Caco-2 (cell line): ENCODE results near the gene FA2H. TPM values are rescaled to one million over a fixed set of nuclear protein-coding genes. Genes with fewer than 3 reads are reported as not detected.

Source experiments
- BruUV-seq: library from RNA; stranded (reverse); fragments of 400-500 nt; replicated peaks from 2 replicates; lab custom pipeline; 2021; lab: Mats Ljungman, UMichigan
- CTCF ChIA-PET: fragments of 300-600 bp; sonication (Branson Sonifier 250); formaldehyde crosslinking; loops from one replicate; lab custom pipeline; 2022; ENCODE audit warnings: antibody characterized with exemption; lab: Charles Lee
- POLR2A ChIA-PET: fragments of 300-600 bp; sonication (Branson Sonifier 250); formaldehyde crosslinking; loops from one replicate; lab custom pipeline; 2022; ENCODE audit warnings: antibody characterized with exemption; lab: Charles Lee
- DNase-seq, 2 experiments: peaks; one replicate each; pipeline versions ENCODE4 v3.0.0 to v3.0.0-alpha.2; 2020 to 2022
- H3K27me3 ChIP-seq: replicated peaks from 2 replicates; pipeline ENCODE4 v1.6.0; 2011; ENCODE audit warnings: low read length; ENCODE audit not compliant: control insufficient read depth, insufficient read depth
- H3K36me3 ChIP-seq: 2 replicates; pipeline ENCODE4 v1.5.1; 2011; ENCODE audit warnings: low read length; ENCODE audit not compliant: control insufficient read depth, insufficient read depth
- H3K4me1 ChIP-seq: fragments of 250-450 bp; sonication (Bioruptor Pico); 2 replicates; pipeline ENCODE4 v1.5.1; 2020; ENCODE audit warnings: mild to moderate bottlenecking
- H3K4me3 ChIP-seq: 2 replicates; pipeline ENCODE4 v1.5.1; 2011; ENCODE audit warnings: low read depth, mild to moderate bottlenecking, control low read depth, low read length
- H3K9me3 ChIP-seq: fragments of 250-450 bp; sonication (Bioruptor Pico); 2 replicates; pipeline ENCODE4 v1.5.1; 2020; ENCODE audit warnings: mild to moderate bottlenecking, moderate library complexity
- H3K27ac Mint-ChIP-seq: one replicate; pipeline ENCODE4 v1.8.0; 2022; ENCODE audit warnings: mixed read lengths; ENCODE audit not compliant: unreplicated experiment
- H3K27me3 Mint-ChIP-seq: one replicate; pipeline ENCODE4 v1.8.0; 2022; ENCODE audit warnings: mixed read lengths; ENCODE audit not compliant: insufficient read depth, unreplicated experiment
- H3K36me3 Mint-ChIP-seq: one replicate; pipeline ENCODE4 v1.8.0; 2022; ENCODE audit warnings: mild to moderate bottlenecking, mixed read lengths; ENCODE audit not compliant: insufficient read depth, unreplicated experiment
- H3K4me1 Mint-ChIP-seq: one replicate; pipeline ENCODE4 v1.8.0; 2022; ENCODE audit warnings: low read depth, mixed read lengths; ENCODE audit not compliant: unreplicated experiment
- H3K4me3 Mint-ChIP-seq: one replicate; pipeline ENCODE4 v1.8.0; 2022; ENCODE audit warnings: mild to moderate bottlenecking, moderate library complexity, mixed read lengths; ENCODE audit not compliant: unreplicated experiment
- H3K9me3 Mint-ChIP-seq: one replicate; pipeline ENCODE4 v1.8.0; 2022; ENCODE audit warnings: mixed read lengths; ENCODE audit not compliant: unreplicated experiment
- CTCF ChIP-seq, 2 experiments: fragments of 200-600 bp in 1 of 2; IDR thresholded peaks; 1 replicate in 1 of 2; 2 replicates in 1 of 2; pipeline versions ENCODE4 v1.5.1 to v1.8.0; 2011 to 2022; ENCODE audit warnings: antibody characterized with exemption in 1 of 2, control low read depth in 1 of 2, inconsistent platforms in 1 of 2, low read depth in 1 of 2, low read length in 1 of 2, mild to moderate bottlenecking in 1 of 2, moderate library complexity in 1 of 2; ENCODE audit not compliant: insufficient read depth in 1 of 2, severe bottlenecking in 1 of 2, unreplicated experiment in 1 of 2
- intact Hi-C: fragments of 100-400 bp; cut with micrococcal nuclease; formaldehyde crosslinking; loops from one replicate; pipeline ENCODE4 v1.10.0; 2022; ENCODE audit not compliant: unreplicated experiment
- total RNA-seq: library from RNA; stranded (reverse); gene quantifications from 2 replicates; pipeline ENCODE4 v1.2.3, GENCODE V29; 2022

FA2H gene
- total RNA-seq, 1 experiment from 2014 or later: 21.3 TPM

GRCh38 chr16:74732707-74733350 is 41.8 kb downstream of the FA2H start:
- Mint-ChIP-seq H3K27ac (no peak overlapping the region), H3K27me3 (no peaks in the 10 kb centered on the region)
- BruUV-seq: no TSS peak

GRCh38 chr16:74731853-74732477 is 42.7 kb downstream of the FA2H start:
- intact Hi-C loops: no loop called here
- H3K4me3 ChIP-seq: no peak overlapping the region
- H3K36me3 Mint-ChIP-seq: no peaks in the 10 kb centered on the region
- no peak overlapping the region for H3K4me3 Mint-ChIP-seq
- no TSS peak for BruUV-seq
- DNase-seq: no peak
- CTCF ChIA-PET: interaction anchor here (0.6 to 0.8 kb wide), 2 partner anchors 43 to 173 kb away, joined by 3 to 5 read pairs; partner anchors contain the start of gene FA2H
- H3K27ac Mint-ChIP-seq: no peak overlapping the region
- TF ChIP-seq CTCF (IDR thresholded peaks at IDR 0.05; ENCODE audit: insufficient read depth in 1 of 2, low read depth in 1 of 2, low read length in 1 of 2, severe bottlenecking in 1 of 2, unreplicated experiment in 1 of 2): no peak
- H3K27me3 ChIP-seq: no peaks in the 10 kb centered on the region
- H3K4me1 ChIP-seq: no peaks in the 10 kb centered on the region
- H3K36me3 ChIP-seq: no peaks in the 10 kb centered on the region; the same call in 1 of the 2 replicates
- POLR2A ChIA-PET: no interaction called here
- H3K4me1 Mint-ChIP-seq: peaks cover 13% of the 10 kb centered on the region
- no peaks in the 10 kb centered on the region for H3K27me3 Mint-ChIP-seq
- peaks cover 7% of the 10 kb centered on the region for H3K9me3 Mint-ChIP-seq
- peaks cover 4% of the 10 kb centered on the region; the same call in 1 of the 2 replicates for H3K9me3 ChIP-seq

More at GRCh38 chr16:74732707-74733350, 41.8 kb downstream of the FA2H start:
- DNase-seq: no peak
- H3K4me3 ChIP-seq: no peak overlapping the region
- intact Hi-C loops: no loop called here
- Mint-ChIP-seq H3K4me3 (no peak overlapping the region), H3K4me1 (peaks cover 13% of the 10 kb centered on the region), H3K36me3 (peaks cover 4% of the 10 kb centered on the region), H3K9me3 (no peaks in the 10 kb centered on the region)
- ChIA-PET POLR2A (no interaction called here), CTCF (interaction anchor here (0.6 kb wide), 1 partner anchor 174 kb away, joined by 3 read pairs; no protein-coding TSS in a partner anchor)
- H3K4me1 ChIP-seq: no peaks in the 10 kb centered on the region
- no peaks in the 10 kb centered on the region; the same call in 1 of the 2 replicates for H3K36me3 ChIP-seq
- TF ChIP-seq CTCF (IDR thresholded peaks at IDR 0.05; ENCODE audit: insufficient read depth in 1 of 2, low read depth in 1 of 2, low read length in 1 of 2, severe bottlenecking in 1 of 2, unreplicated experiment in 1 of 2): no peak
- H3K9me3 ChIP-seq: no peaks in the 10 kb centered on the region
- no peaks in the 10 kb centered on the region for H3K27me3 ChIP-seq

GRCh38 chr16:74729783-74730683 is 44.6 kb downstream of the FA2H start:
- Mint-ChIP-seq H3K4me1 (peaks cover 13% of the 10 kb centered on the region), H3K36me3 (no peaks in the 10 kb centered on the region), H3K9me3 (peaks cover 14% of the 10 kb centered on the region), H3K27me3 (no peaks in the 10 kb centered on the region), H3K4me3 (no peak overlapping the region), H3K27ac (no peak overlapping the region)
- ChIA-PET POLR2A (no interaction called here), CTCF (no interaction called here)
- DNase-seq: peak; percentile 41 to 63
- Histone ChIP-seq H3K4me3 (no peak overlapping the region), H3K27me3 (no peaks in the 10 kb centered on the region), H3K36me3 (no peaks in the 10 kb centered on the region; the same call in 1 of the 2 replicates), H3K9me3 (peaks cover 10% of the 10 kb centered on the region; the same call in 1 of the 2 replicates), H3K4me1 (no peaks in the 10 kb centered on the region)
- no peak for TF ChIP-seq CTCF (IDR thresholded peaks at IDR 0.05; ENCODE audit: insufficient read depth in 1 of 2, low read depth in 1 of 2, low read length in 1 of 2, severe bottlenecking in 1 of 2, unreplicated experiment in 1 of 2)
- BruUV-seq: no TSS peak
- intact Hi-C loops: no loop called here
